ENCODE measurements around the gene TBCB.
"Not testable (repeated sequence)": the region's sequence is repeated elsewhere in the genome, so short reads cannot be mapped to it uniquely, and the experiment has no call there.

The TBCB gene, protein sequence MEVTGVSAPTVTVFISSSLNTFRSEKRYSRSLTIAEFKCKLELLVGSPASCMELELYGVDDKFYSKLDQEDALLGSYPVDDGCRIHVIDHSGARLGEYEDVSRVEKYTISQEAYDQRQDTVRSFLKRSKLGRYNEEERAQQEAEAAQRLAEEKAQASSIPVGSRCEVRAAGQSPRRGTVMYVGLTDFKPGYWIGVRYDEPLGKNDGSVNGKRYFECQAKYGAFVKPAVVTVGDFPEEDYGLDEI

DNA sequence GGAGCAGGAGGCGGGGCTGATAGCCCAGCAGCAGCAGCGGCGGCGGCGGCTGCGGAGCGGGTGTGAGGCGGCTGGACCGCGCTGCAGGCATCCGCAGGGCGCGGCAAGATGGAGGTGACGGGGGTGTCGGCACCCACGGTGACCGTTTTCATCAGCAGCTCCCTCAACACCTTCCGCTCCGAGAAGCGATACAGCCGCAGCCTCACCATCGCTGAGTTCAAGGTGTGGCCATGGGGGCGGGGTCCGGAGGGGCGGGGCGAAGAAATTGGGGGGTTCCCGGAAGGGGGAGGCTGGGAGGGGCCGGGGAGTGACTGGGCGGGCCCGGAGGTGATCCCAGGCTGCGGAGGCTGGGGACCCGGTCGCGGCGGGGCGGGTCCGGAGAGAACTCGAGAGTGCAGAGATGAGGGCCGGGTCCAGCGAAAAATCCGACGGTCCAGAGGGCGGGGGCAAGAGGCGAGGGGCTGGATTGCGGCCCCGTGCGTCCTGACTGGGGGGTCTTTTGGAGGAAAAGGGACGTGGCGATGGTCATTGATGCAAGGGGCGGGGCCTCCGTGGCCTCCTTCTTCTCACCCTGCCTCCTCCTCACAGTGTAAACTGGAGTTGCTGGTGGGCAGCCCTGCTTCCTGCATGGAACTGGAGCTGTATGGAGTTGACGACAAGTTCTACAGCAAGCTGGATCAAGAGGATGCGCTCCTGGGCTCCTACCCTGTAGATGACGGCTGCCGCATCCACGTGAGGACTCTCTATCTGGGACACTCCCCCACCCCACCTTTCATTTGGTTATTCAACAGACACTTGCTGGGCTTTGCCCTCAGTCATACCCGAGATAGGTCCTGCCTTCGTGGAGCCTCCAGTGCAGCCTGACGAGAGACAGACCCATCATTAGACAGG lies at the start of gene TBCB:
Gene TBCB (plus strand): TSS at position 16 of the 891 bp plus-strand sequence. CDS start 93 bp downstream, at position 109.
- no peak for TF ChIP-seq ZNF8 (CRISPR knock-in tag; IDR thresholded peaks at IDR 0.05)
- TF ChIP-seq, protein P1, sequence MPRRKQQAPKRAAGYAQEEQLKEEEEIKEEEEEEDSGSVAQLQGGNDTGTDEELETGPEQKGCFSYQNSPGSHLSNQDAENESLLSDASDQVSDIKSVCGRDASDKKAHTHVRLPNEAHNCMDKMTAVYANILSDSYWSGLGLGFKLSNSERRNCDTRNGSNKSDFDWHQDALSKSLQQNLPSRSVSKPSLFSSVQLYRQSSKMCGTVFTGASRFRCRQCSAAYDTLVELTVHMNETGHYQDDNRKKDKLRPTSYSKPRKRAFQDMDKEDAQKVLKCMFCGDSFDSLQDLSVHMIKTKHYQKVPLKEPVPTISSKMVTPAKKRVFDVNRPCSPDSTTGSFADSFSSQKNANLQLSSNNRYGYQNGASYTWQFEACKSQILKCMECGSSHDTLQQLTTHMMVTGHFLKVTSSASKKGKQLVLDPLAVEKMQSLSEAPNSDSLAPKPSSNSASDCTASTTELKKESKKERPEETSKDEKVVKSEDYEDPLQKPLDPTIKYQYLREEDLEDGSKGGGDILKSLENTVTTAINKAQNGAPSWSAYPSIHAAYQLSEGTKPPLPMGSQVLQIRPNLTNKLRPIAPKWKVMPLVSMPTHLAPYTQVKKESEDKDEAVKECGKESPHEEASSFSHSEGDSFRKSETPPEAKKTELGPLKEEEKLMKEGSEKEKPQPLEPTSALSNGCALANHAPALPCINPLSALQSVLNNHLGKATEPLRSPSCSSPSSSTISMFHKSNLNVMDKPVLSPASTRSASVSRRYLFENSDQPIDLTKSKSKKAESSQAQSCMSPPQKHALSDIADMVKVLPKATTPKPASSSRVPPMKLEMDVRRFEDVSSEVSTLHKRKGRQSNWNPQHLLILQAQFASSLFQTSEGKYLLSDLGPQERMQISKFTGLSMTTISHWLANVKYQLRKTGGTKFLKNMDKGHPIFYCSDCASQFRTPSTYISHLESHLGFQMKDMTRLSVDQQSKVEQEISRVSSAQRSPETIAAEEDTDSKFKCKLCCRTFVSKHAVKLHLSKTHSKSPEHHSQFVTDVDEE (CRISPR knock-in tag; IDR thresholded peaks at IDR 0.05): peak; percentile 32; the same call in 1 of the 2 replicates

DNA sequence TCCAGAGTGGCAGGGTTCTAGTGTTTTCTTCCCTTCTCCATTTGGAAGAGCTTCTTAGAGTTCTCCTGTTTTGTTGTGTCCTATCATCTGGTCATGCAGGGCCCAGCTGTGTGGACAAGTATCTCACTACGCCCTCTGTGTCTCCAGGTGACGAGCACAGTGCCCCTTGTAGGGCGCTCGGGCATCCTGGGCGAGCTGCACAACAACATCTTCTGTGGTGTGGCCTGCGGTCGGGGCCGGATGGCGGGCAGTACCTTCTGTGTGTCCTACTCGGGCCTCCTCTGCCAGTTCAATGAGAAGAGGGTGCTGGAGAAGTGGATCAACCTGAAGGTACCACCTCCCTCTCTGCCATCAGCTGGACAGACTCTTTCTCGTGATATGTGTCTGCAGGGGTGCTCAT lies 47.6 kb upstream of the TBCB start:
- no peak for ATAC-seq
- no peak for TF ChIP-seq RARB (CRISPR knock-in tag; IDR thresholded peaks at IDR 0.05)
- TF ChIP-seq ZFP3 (CRISPR knock-in tag; IDR thresholded peaks at IDR 0.05): no peak
- TF ChIP-seq GLIS3 (CRISPR knock-in tag; IDR thresholded peaks at IDR 0.05): no peak
- no peak for TF ChIP-seq ESRRG (CRISPR knock-in tag; IDR thresholded peaks at IDR 0.05)
- no peak for TF ChIP-seq TOX (CRISPR knock-in tag; IDR thresholded peaks at IDR 0.05; ENCODE audit: borderline replicate concordance)
- TF ChIP-seq OSR1 (CRISPR knock-in tag; IDR thresholded peaks at IDR 0.05): no peak
- no peak for TF ChIP-seq TCF4 (CRISPR knock-in tag; IDR thresholded peaks at IDR 0.05; ENCODE audit: borderline replicate concordance)
- TF ChIP-seq ARNTL (CRISPR knock-in tag; IDR thresholded peaks at IDR 0.05; ENCODE audit: borderline replicate concordance, low read depth): no peak
- TF ChIP-seq, protein P1 (CRISPR knock-in tag; IDR thresholded peaks at IDR 0.05): no peak
- no peak for TF ChIP-seq BACH2 (CRISPR knock-in tag; IDR thresholded peaks at IDR 0.05; ENCODE audit: borderline replicate concordance)
- TF ChIP-seq, protein P2, sequence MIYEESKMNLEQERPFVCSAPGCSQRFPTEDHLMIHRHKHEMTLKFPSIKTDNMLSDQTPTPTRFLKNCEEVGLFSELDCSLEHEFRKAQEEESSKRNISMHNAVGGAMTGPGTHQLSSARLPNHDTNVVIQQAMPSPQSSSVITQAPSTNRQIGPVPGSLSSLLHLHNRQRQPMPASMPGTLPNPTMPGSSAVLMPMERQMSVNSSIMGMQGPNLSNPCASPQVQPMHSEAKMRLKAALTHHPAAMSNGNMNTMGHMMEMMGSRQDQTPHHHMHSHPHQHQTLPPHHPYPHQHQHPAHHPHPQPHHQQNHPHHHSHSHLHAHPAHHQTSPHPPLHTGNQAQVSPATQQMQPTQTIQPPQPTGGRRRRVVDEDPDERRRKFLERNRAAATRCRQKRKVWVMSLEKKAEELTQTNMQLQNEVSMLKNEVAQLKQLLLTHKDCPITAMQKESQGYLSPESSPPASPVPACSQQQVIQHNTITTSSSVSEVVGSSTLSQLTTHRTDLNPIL (CRISPR knock-in tag; IDR thresholded peaks at IDR 0.05; ENCODE audit: low read depth): no peak
- TF ChIP-seq ZFP30 (CRISPR knock-in tag; IDR thresholded peaks at IDR 0.05): no peak
- no peak for TF ChIP-seq SNAI2 (CRISPR knock-in tag; IDR thresholded peaks at IDR 0.05)
- TF ChIP-seq, protein P3, sequence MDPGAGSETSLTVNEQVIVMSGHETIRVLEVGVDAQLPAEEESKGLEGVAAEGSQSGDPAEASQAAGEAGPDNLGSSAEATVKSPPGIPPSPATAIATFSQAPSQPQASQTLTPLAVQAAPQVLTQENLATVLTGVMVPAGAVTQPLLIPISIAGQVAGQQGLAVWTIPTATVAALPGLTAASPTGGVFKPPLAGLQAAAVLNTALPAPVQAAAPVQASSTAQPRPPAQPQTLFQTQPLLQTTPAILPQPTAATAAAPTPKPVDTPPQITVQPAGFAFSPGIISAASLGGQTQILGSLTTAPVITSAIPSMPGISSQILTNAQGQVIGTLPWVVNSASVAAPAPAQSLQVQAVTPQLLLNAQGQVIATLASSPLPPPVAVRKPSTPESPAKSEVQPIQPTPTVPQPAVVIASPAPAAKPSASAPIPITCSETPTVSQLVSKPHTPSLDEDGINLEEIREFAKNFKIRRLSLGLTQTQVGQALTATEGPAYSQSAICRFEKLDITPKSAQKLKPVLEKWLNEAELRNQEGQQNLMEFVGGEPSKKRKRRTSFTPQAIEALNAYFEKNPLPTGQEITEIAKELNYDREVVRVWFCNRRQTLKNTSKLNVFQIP (CRISPR knock-in tag; IDR thresholded peaks at IDR 0.05; ENCODE audit: borderline replicate concordance, low read depth): no peak
- TF ChIP-seq, protein P4, sequence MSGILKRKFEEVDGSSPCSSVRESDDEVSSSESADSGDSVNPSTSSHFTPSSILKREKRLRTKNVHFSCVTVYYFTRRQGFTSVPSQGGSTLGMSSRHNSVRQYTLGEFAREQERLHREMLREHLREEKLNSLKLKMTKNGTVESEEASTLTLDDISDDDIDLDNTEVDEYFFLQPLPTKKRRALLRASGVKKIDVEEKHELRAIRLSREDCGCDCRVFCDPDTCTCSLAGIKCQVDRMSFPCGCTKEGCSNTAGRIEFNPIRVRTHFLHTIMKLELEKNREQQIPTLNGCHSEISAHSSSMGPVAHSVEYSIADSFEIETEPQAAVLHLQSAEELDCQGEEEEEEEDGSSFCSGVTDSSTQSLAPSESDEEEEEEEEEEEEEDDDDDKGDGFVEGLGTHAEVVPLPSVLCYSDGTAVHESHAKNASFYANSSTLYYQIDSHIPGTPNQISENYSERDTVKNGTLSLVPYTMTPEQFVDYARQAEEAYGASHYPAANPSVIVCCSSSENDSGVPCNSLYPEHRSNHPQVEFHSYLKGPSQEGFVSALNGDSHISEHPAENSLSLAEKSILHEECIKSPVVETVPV (CRISPR knock-in tag; IDR thresholded peaks at IDR 0.05): no peak
- TF ChIP-seq ZNF70 (CRISPR knock-in tag; IDR thresholded peaks at IDR 0.05): no peak
- TF ChIP-seq, protein P5, sequence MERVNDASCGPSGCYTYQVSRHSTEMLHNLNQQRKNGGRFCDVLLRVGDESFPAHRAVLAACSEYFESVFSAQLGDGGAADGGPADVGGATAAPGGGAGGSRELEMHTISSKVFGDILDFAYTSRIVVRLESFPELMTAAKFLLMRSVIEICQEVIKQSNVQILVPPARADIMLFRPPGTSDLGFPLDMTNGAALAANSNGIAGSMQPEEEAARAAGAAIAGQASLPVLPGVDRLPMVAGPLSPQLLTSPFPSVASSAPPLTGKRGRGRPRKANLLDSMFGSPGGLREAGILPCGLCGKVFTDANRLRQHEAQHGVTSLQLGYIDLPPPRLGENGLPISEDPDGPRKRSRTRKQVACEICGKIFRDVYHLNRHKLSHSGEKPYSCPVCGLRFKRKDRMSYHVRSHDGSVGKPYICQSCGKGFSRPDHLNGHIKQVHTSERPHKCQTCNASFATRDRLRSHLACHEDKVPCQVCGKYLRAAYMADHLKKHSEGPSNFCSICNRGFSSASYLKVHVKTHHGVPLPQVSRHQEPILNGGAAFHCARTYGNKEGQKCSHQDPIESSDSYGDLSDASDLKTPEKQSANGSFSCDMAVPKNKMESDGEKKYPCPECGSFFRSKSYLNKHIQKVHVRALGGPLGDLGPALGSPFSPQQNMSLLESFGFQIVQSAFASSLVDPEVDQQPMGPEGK (CRISPR knock-in tag; IDR thresholded peaks at IDR 0.05; ENCODE audit: borderline replicate concordance): no peak
- TF ChIP-seq ZC3H10 (CRISPR knock-in tag; IDR thresholded peaks at IDR 0.05): no peak

More for the DNA sequence above, at the start of gene TBCB:
- peak; percentile 51 for ATAC-seq

DNA sequence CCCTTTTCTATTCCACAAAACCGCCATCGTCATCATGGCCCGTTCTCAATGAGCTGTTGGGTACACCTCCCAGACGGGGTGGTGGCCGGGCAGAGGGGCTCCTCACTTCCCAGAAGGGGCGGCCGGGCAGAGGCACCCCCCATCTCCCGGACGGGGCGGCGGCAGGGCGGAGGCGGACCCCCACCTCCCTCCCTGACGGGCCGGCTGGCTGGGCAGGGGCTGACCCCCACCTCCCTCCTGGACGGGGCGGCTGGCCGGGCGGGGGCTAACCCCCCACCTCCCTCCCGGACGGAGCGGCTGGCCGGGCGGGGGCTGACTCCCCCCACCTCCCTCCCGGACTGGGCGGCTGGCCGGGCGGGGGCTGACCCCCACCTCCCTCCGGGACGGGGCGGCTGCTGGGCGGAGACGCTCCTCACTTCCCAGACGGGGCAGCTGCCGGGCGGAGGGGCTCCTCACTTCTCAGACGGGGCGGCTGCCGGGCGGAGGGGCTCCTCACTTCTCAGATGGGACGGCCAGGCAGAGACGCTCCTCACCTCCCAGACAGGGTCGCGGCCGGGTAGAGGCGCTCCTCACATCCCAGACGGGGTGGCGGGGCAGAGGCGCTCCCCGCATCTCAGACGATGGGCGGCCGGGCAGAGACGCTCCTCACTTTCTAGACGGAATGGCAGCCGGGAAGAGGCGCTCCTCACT lies 46.3 kb upstream of the TBCB start:
- not testable (repeated sequence) for ATAC-seq
